GM19099 (cell line): ENCODE data around the gene CX3CR1.

Experiments
- POLR2A ChIP-seq: IDR thresholded peaks from 3 replicates; pipeline ENCODE4 v1.6.1; 2011; ENCODE audit warnings: low read depth; ENCODE audit not compliant: insufficient read length; ENCODE audit errors: extremely low read depth

The CX3CR1 gene

DNA sequence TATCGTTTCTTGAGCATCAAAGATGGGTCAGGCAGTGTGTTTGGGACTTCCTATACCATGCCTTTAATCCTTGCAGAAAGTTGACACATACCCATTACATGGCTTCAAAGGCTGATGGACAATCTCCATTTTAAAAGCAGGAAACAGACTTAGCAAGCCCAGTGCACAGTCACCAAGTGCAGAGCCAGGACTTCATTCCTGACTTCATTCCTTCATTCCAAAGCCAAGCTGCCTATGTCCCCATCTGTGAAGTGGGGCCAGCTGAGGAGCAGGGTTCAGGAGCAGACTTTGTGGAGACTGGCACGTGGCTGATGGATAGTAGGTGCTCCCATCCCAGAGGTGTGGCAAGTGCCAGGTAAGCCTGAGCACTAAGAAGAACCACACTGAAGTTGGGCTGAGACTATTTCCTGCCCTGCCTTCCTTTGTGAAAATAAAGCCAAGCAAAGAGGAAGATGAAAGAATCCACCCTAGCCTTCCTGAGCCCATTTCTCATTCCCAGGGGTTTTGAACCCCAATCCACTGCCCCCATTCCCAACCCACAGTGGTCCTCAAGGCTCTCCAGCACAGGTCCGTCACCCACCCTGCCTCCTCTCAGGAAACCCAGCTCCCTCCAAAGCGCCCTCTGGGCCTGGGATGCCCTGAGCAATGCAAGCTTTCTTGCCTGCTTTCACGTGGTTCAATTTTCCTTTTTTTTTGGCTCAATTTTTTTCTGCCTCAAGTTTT, 1.8 kb downstream of the CX3CR1 start:
- TF ChIP-seq POLR2A = no peak

DNA sequence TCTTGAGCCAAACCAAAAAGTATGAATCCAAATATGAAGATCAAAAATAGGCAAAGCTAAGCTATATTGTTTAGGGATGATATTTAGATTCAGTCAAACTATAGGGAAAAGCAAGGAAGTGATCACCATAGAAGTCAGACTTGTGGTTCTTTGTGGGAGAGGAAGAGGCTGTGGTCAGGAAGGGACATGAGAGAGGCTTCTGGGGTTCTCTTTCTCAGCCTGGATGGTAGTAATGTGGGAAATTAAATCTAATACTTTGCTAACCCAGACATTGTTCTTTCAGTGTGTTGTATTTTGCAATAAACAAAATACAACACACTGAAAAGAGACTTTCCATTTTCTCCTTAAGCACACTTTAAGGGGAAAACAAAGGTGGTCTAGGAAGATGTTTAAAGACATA, 3.1 kb downstream of the CX3CR1 start:
- no peak for TF ChIP-seq POLR2A

DNA sequence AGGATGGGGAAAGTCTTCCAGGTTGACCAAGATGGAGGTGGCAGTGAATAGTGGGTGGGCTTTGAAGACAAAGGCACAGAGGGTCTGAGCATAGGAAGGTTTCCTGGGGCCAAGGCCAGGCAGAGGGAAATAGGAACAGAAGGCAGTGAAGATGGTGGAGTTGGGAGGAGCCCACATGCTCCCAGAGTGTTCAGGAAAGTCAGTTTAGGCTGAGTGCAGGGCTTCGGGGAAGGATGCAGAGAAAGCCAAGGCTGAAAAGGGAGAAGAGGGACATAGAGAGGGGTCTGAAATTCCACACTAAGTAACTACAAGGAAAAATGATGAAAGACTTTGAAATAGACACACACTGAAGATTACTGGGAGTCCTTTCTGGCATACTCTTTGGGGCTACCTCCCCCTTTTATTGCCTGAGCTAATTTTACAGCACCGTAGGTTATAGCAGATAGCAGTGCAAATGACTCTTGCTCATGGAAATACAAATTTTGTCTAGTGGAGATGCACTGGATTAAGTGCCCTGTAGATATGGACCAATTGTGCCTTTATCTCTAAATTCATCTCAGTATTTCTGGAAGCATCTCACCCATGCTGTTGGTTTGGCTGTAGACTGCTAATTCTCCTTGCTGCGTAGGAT, 3.8 kb downstream of the CX3CR1 start:
- TF ChIP-seq POLR2A = no peak

DNA sequence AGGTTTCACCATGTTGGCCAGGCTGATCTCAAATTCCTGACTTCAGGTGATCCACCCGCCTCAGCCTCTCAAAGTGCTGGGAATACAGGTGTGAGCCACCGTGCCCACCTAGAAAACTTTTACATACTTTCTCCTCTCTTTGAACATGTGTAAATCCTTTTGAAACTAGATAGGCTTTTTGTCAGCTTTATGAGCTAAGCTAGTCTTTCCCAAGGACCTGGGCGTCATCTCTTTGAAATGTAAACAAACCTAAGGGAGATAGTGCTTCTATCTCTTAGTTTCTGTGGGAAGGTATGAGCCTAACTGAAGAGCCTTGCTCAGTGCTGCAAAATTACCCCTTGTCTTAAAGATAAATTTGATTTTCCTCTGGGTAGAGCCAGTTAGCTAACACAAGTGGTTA, 4.8 kb downstream of the CX3CR1 start:
- TF ChIP-seq POLR2A = no peak

DNA sequence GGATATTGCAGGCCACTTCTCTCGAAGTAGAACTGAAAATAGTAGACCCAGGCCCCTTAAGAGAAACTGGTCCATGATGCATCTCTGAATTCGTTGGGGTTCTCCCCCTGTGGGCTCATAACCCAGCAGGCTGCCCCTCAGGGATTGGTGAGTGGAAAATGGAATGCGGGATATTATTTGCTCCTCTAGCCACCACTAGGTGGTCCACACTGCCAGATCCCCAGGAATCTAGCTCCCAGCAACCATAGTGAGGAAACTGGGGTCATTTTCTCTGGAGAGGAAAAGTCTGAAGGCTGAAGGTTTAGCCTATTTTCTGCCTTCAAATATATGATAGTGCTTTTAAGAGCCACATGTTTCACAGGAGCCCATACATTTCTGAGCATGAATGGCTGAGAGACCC, 6.7 kb downstream of the CX3CR1 start:
- no peak for TF ChIP-seq POLR2A

GRCh38 chr3:39272191-39272590, 7.6 kb downstream of the CX3CR1 start:
- no peak for TF ChIP-seq POLR2A

DNA sequence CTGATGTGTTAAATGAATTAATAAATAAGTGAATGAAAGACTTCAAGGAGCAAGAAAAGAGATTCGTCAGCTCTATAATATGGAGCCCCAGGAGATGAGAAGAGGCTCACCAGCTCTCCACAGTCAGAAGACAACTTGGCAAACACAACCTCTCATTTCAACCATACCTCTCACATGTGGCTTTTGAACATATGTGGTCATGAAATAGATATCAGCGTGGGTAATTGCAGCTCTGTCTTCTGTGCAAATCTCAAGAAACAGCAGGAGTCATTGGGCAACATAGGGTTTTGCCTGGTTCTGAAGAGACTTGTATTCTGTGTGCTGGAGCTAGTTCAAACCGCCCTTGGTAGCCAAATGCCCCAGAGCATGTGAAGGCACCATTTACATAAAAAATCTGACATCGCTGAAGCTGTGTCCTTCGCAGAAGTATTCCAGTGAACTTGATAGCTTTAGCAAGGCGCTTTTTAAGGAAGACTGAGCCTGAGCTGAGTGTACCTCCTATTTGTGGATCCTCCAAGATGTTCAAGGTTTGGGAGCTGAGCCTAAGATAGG, 8.4 kb downstream of the CX3CR1 start:
- no peak for TF ChIP-seq POLR2A

- TF ChIP-seq POLR2A = no peak
These were observed 10.3 kb downstream of the CX3CR1 start for GRCh38 chr3:39269528-39269927.

GRCh38 chr3:39268549-39268900, 11.3 kb downstream of the CX3CR1 start:
- no peak for TF ChIP-seq POLR2A

GRCh38 chr3:39267631-39268548, 11.9 kb downstream of the CX3CR1 start:
- TF ChIP-seq POLR2A = no peak

DNA sequence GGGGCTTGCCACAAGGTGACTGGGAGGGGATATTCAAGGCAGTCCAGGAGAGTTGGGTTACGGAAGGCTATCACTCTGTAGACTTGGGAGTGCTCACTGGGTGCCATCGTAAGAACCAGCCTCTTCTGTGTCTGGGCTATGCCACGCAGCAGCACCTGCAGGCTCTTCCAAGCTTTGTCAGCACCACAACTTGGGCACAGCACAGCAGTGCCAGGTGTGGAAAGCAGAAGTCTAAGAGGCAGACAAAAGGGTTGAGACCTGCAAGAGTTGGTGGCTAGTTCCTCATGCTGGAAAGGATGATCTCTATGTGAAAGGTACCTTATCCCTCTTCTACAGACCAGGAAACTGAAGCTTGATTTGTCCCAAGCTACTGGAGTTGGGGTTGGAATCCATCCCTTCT, 15.8 kb downstream of the CX3CR1 start:
- TF ChIP-seq POLR2A = no peak

DNA sequence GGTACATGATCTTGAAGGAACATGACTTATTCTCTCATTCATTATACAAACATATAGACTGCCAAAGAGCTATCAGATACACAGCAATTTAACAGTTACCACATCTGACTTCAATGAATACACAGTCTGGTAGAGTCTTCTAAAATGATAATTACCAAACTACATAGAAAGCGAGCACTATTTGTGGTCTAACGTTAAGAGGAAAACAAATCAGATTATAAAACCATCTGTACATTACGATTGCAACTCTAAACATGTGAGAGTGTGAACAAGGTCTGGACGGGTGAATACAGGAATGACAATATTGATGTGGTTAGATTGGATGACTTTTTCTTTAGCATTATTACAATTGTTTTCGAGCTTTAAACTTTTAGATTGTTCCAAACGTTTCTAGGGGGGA, 16.3 kb downstream of the CX3CR1 start:
- TF ChIP-seq POLR2A = no peak

GRCh38 chr3:39262846-39263245, 17.0 kb downstream of the CX3CR1 start:
- TF ChIP-seq POLR2A = no peak

- no peak for TF ChIP-seq POLR2A
These were observed 18.1 kb downstream of the CX3CR1 start for GRCh38 chr3:39261726-39262125.

DNA sequence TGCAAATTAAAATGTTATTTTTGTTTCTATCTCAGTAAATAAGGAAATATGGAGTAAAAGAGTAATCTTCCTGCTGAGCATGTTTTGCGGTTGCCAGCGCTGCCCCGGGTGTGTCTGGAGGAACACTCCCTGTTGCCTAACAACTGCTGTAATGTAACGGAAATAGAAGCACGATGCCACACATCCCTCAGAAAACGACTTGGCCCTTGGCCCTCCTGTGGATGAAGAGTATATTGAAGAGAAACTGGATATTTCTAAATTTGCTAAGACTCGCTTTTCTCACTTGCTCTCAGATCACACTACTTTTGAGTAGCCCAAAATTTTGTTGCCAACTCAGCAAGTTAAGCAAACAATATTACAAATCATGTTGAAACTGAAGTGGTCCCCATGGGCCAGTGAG, 18.9 kb downstream of the CX3CR1 start:
- TF ChIP-seq POLR2A = no peak
